ENCODE data around the gene PLCD1.
"Not testable (repeated sequence)": the region's sequence is repeated elsewhere in the genome, so short reads cannot be mapped to it uniquely, and the experiment has no call there.

The PLCD1 gene

DNA sequence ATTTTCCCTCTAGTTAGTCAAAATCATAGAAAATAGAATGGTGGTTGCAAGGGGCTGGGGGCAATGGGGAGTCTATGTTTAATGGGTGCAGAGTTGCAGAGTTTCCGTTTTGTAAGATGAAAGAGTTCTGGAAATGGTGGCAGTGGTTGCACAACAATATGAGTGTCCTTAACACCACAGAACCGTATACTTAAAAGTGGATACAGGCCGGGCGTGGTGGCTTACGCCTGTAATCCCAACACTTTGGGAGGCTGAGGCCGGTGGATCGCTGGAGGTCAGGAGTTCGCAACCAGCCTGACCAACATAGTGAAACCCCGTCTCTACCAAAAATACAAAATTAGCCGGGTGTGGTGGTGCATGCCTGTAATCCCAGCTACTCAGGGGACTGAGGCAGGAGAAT lies 41.1 kb downstream of the PLCD1 start:
- in situ Hi-C loops (cut with MboI; ENCODE audit: low sequenced_read_pairs) = not testable (repeated sequence)

DNA sequence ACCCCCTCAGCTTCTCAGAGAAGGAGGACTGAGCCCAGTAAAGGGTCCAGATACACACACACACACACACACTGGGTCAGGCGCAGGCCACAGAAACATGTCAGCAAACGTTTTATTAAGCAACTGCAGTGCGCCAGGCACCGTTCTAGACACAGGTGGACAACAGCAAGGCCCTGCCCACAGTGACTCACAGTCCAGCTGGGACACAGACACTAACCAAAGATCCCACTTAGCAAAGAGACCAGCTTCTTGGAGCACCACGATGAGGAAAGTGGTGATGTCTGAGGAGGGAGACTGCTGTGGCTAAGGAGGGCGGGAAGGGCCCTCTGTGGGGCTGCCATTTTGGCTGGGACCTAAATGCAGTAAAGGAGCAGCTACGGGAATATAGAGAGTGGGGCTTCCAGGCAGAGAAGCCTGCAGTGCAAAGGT lies 41.7 kb downstream of the PLCD1 start:
- in situ Hi-C loops (cut with MboI; ENCODE audit: low sequenced_read_pairs) = no loop called here

DNA sequence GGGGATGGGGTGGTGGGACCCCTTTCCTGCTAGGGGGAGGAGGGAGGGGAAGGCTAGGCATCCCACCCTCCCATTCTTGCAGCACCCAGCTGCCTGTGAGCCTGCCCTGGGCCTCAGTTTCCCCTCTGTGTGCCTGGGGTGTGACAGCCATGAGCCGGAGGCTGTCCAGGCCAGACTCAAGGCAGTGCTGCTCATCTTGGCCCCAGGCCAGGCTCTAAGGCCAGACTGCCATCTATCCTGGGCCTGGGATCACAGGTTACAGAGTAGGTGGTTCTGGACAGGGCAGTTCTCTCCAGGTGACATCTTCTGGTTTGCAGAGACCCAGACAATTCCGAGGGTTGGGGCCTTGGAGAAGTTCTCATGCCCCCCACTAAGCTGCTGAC lies 42.1 kb downstream of the PLCD1 start:
- in situ Hi-C loops (cut with MboI; ENCODE audit: low sequenced_read_pairs) = no loop called here

DNA sequence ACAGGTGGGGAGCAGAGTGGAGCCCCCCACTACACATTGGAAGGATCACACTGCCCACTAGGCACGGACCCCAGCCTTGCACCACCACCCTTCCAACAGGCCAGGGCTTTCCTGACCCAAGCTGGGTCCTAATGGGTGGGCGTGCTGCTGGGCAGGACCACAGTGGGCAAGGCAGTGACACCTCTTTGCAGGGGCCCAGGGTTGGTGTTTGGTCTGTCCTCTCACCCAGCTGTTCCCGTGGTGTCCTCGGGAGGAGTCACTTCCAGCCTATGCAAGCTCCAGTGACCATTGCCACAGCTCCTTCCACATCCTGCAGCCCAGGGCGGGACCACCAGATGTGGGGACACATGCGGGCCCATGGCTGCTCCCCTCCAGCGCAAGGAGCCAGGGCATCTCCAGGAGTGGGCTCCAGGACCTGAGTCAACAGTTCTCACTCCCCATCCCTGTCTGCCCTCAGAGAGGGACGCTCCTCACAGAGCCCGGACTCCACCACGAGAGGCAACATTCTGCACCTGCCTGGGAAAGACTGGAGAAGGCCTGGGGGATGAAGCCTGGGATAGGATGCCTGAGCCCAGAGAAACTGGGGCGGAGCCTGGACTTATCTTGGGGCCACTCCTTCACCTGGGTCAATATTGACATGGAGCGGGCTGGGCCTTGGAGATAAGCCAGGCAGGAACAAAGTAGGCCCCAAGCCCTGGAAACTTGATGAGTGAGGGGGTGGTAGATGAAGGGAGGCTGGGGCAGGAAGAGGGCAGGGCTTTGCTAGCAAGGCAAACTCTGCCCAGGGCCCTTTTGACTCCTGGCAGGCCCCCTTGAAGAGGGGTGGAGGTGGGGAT lies 42.7 kb downstream of the PLCD1 start:
- in situ Hi-C loops (cut with MboI; ENCODE audit: low sequenced_read_pairs) = no loop called here

DNA sequence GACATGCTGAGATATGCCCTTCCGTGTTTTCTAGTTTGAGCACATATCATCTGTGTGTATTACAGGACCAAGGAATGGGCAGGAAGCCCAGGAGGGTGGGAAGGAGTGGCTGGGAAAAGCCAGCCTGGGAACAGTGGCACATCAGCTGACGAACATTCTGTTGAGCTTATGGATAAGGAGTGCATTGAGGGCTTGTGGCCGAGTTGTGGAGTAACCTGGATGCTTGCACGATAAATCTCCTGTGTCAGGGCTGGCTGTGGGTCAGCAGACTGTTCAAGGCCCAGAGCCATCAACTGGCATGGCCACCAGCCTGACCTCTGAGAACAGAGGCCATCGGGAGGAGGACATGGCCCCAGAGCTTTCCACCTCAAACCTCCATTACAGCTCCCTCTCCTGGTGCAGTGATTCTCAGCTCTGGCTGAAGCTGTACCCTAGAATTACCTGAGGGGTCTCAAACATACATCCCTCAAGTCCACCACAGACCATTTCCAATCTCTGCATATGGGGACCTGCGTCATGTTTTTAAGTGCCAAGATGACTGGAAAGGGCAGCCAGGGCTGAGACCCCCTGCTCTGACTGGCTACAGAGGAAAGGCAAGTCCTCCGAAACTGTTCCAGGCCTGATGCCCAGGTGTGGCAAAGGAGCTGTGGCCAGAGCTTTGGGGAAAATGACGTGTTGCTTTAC lies 43.7 kb downstream of the PLCD1 start:
- in situ Hi-C loops (cut with MboI; ENCODE audit: low sequenced_read_pairs) = no loop called here

DNA sequence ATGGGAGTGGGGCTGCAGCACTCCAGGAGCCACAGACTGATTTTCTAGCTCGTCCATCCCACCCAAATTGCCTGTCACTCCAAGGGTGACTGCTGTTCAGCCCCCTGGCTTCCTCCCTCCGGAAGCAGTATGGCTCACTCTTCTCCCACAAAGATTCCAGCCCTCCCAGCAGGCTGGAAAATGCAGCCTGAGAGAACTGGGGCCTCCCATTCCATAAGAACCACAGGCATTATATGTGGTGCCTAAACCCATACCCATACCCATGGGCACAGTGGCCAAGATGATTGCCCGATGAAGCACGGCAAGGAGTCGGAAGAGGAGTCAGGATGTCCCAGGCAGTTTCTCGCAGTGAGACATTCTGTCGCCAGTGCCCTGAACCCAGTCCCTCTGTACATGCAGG lies 44.8 kb downstream of the PLCD1 start:
- in situ Hi-C loops (cut with MboI; ENCODE audit: low sequenced_read_pairs) = no loop called here

DNA sequence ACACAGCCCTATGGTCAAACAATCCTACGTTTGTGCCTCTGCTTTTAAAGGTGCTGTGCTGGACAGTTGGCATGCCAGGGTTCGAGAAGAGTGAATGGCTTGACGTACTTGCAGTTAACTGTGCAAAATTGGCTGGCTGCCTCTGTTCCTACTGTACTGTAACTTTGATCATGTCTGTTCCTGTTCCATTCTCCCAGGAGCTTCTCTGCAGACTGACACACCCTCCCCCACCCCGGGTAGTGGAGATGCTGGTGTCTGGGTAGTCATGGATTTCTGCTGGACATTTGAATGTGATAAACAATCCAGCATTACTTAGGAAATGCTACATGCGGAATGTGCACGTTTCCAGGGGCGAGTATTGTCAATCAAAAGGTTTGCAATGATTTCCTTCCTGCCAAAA lies 45.4 kb downstream of the PLCD1 start:
- in situ Hi-C loops (cut with MboI; ENCODE audit: low sequenced_read_pairs) = no loop called here

DNA sequence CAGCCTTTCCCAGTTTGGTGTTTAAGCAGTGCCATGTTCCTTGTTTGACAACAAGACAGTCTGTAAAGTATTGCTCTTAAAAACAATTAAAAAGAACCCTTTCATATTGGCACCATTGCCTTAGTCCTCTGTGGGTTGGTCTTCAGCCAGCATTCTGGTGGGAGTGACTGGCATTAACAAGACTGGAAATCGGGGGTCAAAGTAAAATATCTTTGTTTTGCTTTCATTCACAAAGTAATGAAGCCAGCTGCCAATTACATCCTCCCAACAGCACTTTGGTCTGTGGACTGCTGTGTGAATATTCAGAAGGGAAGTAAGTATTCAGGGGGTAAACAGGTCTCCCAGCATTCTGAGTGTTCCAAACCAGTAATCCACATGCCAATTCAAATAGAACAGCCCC lies 47.1 kb downstream of the PLCD1 start:
- in situ Hi-C loops (cut with MboI; ENCODE audit: low sequenced_read_pairs) = no loop called here

DNA sequence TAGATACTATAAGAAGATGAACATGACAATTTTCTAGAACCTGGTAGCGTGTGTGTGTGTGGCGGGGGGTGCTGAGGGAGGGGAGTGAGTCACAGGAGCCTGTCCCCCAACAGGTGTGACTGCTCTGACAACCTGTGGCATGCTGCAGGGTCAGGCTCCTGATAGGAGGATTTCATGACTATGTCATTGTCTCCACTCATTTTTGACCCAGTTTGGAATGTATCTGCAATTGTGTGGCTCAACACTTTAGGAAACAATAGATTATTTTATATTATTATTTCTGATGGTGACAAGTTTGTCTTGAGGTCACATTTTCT lies 48.1 kb downstream of the PLCD1 start:
- in situ Hi-C loops (cut with MboI; ENCODE audit: low sequenced_read_pairs) = no loop called here

DNA sequence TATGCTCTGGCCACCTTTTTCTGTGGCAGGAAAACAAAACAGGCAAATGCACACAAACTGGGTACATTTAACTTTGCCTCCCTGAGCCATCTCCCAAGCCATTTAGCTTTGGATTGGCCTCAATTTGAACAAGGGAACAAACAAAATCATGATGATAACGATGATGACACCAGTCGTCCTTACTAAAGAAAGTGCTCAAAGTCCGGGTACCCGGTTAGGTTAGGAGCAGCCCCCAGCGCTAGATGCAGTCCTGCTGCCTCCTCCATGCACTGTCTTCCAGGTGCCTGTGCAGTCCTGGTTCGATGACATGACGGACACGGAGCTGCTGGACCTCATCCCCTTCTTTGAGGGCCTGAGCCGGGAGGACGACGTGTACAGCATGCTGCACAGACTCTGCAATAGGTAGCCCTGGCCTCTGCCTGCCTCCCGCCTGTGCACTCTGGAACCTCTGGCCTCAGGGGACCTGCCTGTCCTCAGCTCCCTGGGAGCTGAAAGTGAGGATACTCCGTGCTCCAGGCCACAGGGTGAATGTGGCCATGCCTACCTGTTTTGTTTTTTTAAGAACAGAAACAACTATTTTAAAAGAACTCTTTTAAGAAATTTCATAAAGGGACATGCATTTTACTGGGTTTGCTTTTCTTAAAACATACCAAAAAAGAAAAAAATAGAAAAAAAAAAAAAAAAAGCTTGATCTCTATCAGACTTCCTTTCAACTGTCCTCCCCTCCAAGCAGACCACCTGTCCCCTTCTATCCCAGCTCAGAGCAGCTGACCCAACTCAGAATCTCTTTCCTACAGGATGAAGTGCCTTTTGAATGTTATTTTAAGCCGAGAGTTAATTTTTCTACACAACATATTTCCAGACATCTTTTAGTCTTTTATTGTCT lies 48.7 kb downstream of the PLCD1 start:
- in situ Hi-C loops (cut with MboI; ENCODE audit: low sequenced_read_pairs) = no loop called here

DNA sequence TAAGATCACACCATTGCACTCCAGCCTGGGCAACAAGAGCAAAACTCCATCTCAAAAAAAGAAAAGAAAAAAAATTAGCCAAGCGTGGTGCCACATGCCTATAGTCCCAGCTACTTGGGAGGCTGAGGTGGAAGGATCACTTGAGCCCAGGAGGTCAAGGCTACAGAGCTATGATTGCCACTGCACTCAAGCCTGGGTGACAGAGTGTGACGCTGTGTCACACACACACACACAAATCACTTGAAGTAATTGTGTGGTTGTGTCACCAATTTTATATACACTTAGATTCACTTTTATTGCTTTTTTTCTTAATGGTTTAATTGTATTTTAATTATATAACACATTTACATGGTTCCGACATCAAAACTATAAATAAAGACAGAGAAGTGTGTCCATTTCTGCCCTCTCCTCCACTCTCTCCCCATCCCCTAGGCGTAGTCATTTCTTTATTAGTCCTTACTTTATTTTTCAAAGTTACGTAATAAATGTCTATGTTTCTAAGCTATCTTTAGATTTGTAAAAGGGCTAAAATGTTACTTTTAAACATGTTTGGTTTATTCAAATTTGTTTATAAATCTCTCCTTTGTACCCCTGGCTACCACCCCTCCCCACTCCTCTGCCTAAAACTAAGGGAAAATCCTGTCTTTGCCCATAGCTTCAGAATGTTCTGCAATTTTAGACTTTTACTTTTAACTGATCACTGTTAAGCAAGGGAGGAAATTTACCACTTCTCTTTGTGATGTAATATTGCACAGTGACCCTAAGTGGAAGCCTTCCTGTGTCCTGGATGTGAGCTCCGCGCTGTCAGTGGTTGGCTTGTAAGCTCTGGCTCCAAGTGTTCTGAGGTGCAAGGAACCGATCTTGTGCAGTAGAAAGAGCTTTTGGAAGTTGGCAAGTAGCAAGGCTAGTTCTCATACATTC lies 49.6 kb downstream of the PLCD1 start:
- in situ Hi-C loops (cut with MboI; ENCODE audit: low sequenced_read_pairs) = no loop called here

DNA sequence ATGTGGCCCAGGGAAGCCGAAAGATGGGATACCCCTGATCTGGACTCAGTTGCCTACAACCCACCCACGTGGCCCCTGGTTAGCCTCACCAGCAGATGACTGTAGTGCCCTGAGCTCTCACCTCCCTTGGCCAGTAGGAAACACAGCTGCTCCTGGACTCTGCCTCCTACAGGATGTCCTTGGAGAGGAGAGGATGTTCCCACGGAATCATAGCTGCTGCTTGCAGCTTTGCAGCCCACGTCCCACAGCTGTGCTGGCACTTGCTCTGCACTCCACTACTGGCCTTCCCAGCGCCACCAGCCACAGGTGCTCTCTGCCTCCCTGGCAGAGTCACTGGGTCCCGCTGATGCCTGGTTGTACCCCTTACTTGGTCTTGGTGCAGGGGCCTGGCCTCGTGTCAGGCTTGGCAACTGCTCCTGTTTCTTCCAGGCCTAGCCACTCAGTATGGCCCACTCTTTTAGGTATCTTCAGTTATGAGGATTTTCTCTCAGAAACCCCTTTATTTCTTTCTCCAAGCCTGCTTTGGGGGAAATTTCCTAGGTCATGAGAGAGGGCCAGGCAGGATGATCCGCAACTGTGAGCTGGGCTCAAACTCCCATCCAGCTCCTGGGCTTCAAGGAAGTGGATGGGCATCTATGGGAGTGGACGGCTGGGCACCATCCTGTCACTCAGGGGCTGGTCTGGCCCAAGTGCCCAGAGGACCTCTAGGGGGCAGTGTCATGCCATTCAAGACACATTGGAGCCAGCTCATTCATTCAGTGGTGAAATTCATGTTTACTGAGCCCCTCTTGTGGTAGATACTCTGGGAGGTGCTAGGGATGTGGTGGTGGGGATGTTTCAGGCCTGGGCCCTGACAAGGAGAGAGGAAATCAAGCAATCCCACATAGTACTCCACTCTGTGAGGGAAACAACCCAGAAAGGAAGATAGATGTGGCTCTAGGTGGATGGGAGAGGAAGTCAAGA lies 55.0 kb downstream of the PLCD1 start:
- in situ Hi-C loops (cut with MboI; ENCODE audit: low sequenced_read_pairs) = no loop called here

DNA sequence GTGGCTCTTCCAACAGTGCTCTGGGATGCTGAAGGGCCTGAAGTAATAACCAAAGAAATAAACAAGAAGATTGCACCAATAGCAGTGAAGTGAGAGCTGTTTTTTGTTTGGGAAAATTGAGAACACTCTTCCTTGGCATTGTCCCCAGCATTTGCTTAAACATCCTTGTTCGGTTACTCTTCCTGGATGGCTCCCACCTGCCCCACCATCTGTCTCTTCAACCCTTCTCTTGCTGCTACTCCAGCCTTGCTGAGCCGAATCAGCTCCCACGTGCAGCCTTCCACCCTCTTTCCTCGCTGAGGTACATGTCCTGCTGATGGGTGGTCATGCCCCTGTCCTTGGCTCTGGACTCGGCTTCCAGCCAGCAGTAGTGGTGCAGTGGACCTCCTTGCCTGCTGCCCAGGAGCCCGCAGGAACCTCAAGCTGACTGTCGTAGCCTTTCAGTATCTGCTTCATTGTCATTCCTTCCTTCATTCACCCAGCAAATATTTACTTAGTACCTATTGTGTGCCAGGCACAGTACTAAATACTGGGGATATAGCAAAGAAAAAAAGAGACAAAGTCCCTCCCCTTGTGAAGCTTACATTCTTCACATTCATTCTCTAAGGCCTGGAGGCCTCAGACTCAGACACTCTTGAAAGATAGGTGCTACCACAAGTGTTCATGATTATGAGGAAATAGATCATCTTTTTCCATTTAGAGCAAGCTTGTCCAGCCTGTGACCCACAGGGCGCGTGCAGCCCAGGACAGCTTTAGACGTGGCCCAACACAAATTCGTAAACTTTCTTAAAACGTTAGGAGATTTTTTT lies 56.0 kb downstream of the PLCD1 start:
- in situ Hi-C loops (cut with MboI; ENCODE audit: low sequenced_read_pairs) = no loop called here

DNA sequence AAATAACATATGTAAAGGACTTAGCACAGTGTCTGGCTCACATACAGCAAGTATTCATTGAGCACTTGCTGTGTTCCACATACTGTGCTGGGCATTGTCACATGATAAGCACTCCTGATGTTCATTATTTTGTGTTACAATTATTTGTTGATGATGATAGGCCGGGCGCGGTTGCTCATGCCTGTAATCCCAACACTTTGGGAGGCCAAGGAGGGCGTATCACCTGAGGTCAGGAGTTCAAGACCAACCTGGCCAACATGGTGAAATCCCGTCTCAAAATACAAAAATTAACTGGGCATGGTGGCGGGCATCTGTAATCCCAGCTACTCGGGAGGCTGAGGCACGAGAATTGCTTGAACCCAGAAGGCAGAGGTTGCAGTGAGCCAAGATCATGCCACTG lies 57.4 kb downstream of the PLCD1 start:
- in situ Hi-C loops (cut with MboI; ENCODE audit: low sequenced_read_pairs) = not testable (repeated sequence)

DNA sequence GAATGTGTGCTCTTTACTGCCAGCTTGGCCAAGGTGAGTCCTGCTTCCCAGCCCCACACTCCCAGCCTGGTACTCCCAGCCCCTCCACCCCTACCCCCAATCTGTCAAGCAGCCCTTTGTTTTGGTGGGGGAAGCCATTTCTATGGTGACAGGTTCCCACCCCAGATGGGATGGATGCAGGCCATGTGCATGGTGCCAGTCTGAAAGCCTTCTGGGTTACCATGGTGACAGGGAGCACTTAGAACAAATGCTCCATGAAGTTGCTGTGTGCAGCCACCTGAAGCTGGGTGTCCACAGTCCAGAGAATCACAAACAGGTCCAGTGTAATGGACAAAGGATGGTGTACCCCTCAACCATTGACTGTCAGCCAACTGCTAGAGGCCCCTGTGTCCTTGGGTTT lies 58.0 kb downstream of the PLCD1 start:
- in situ Hi-C loops (cut with MboI; ENCODE audit: low sequenced_read_pairs) = no loop called here

DNA sequence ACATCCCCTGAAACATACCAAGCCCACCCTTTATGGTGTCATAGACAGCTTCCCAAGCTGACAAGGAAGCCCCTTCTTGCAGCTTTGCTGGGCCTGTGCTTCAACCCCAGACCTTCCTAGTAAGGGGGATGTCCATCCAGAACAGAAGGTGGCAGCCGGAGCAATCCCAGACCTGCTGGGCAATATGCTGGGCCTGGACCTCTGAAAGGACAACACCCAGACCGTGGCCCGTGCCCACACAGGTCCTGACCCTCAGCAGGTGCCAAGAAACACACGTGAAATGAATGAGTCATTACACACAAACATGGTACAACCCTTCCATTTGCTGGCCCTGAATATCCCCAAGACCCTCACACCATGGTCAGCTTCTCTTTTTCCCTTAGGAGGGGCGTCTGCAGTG lies 58.6 kb downstream of the PLCD1 start:
- in situ Hi-C loops (cut with MboI; ENCODE audit: low sequenced_read_pairs) = no loop called here

DNA sequence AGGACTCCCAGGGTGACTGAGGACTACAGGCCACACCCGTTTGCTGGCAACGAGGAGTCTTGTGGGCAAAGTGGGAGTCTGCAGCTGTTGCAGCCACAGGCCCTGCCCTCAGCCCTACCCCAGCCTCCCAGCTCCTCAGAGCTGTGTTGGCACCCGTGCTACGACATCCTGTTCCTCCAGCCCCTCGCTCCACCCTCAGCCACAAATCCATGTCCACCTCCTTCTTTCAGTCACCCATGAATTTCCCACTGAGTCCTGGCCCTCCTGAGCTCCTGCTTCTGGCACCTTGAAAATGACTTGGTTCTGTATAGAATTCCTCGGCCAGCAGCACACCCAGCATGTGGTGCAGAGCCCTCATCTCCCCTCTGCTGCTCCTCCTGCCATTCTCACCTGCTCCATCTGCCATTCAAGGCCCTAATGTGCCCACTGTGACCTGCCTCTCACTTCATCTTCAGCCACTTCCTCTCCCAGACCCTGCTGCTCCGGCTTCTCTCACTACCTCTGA lies 59.8 kb downstream of the PLCD1 start:
- in situ Hi-C loops (cut with MboI; ENCODE audit: low sequenced_read_pairs) = no loop called here

DNA sequence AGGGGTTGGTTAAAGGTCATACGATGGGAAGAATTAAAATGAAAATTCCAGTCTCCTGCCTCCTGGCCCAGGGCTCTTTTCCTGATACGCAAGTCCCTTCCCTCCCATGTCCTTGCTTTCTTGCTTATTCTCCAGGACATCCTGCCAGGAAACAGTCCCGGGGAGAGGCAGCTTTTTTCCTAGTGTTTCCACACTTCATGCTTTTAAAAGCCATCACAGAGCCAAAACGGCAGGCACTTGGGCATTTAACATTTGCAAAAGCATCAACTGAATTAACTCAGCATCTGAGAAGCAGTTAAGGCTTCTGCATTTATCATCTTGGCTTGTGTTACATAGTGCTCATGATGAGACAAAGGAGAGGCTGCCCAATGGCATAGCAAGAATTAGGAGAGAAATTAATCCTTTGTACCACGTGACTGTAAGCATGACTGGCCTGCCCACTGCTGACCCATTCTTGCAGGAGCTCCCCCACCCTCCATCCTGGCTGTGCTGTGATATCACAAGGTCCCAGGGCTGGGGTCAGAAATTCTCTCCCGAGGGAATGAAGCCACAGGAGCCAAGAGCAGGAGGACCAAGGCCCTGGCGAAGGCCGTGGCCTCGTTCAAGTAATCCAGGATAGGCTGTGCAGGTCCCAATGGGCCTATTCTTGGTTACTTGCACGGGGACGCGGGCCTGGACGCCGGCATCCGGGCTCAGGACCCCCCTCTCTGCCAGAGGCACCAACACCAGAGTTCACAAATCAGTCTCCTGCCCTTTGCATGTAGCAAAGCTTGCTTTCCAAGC lies 60.4 kb downstream of the PLCD1 start:
- in situ Hi-C loops (cut with MboI; ENCODE audit: low sequenced_read_pairs) = no loop called here

Data from hTERT RPE-1 (cell line).